ENCODE results near the gene HMGCS2. TPM values are rescaled to one million over a fixed set of nuclear protein-coding genes. Genes with fewer than 3 reads are reported as not detected.

Gene HMGCS2
- polyA plus RNA-seq, 2 of the 4 experiments (the other 2 are of a cell fraction) = not detected

DNA sequence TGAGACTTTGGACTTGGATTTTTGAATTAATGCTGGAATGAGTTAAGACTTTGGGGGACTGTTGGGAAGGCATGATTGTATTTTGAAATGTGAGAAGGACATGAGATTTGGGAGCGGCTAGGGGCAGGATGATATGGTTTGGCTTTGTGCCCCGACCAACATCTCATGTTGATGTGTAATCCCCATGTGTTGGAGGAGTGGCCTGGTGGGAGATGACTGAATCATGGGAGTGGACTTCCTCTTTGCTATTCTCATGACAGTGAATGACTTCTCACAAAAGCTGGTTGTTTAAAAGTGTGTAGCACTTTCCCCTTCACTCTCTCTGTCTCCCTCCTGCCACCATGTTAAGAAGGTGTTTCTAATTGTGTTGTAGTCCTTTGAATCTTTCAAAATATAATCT is 66.3 kb downstream of the HMGCS2 start:
- TF ChIP-seq FOSB (CRISPR knock-in tag; IDR thresholded peaks at IDR 0.05) (no peak), JUN (IDR thresholded peaks at IDR 0.05) (no peak), POLR2A (IDR thresholded peaks at IDR 0.05; ENCODE audit: low read length) (no peak), NR3C1 (IDR thresholded peaks at IDR 0.05) (no peak), GATA3 (IDR thresholded peaks at IDR 0.05; ENCODE audit: borderline replicate concordance) (no peak), FOXS1 (CRISPR knock-in tag; IDR thresholded peaks at IDR 0.05) (no peak), CEBPB (IDR thresholded peaks at IDR 0.05) (no peak)
- TF ChIP-seq, protein P1, sequence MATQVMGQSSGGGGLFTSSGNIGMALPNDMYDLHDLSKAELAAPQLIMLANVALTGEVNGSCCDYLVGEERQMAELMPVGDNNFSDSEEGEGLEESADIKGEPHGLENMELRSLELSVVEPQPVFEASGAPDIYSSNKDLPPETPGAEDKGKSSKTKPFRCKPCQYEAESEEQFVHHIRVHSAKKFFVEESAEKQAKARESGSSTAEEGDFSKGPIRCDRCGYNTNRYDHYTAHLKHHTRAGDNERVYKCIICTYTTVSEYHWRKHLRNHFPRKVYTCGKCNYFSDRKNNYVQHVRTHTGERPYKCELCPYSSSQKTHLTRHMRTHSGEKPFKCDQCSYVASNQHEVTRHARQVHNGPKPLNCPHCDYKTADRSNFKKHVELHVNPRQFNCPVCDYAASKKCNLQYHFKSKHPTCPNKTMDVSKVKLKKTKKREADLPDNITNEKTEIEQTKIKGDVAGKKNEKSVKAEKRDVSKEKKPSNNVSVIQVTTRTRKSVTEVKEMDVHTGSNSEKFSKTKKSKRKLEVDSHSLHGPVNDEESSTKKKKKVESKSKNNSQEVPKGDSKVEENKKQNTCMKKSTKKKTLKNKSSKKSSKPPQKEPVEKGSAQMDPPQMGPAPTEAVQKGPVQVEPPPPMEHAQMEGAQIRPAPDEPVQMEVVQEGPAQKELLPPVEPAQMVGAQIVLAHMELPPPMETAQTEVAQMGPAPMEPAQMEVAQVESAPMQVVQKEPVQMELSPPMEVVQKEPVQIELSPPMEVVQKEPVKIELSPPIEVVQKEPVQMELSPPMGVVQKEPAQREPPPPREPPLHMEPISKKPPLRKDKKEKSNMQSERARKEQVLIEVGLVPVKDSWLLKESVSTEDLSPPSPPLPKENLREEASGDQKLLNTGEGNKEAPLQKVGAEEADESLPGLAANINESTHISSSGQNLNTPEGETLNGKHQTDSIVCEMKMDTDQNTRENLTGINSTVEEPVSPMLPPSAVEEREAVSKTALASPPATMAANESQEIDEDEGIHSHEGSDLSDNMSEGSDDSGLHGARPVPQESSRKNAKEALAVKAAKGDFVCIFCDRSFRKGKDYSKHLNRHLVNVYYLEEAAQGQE (IDR thresholded peaks at IDR 0.05) = no peak
- ATAC-seq (no peak), DNase-seq (ENCODE audit: low read depth in 1 of 2, low spot score in 1 of 2) (peak in 1 of 2 experiments; percentile 1), FAIRE-seq (no peak)
- 40% methylated on average over 2 of the region's 2 CpGs for WGBS (ENCODE audit: missing lambda C conversion rate)
- POLR2A ChIA-PET = no interaction called here
- H3K27ac ChIP-seq = no peak overlapping the region
- 0 out of 3 replicates have a peak, but pooled peaks cover 6% of the 10 kb centered on the region for H3K9me3 ChIP-seq
- no peaks in the 10 kb centered on the region for H3K4me1 ChIP-seq
- CTCF ChIA-PET = interaction anchor here (1.9 kb wide), 1 partner anchor 28 kb away, joined by 5 read pairs; no protein-coding TSS in a partner anchor
- no peak overlapping the region for H3K4me3 ChIP-seq
- no peak overlapping the region for H3K4me2 ChIP-seq

DNA sequence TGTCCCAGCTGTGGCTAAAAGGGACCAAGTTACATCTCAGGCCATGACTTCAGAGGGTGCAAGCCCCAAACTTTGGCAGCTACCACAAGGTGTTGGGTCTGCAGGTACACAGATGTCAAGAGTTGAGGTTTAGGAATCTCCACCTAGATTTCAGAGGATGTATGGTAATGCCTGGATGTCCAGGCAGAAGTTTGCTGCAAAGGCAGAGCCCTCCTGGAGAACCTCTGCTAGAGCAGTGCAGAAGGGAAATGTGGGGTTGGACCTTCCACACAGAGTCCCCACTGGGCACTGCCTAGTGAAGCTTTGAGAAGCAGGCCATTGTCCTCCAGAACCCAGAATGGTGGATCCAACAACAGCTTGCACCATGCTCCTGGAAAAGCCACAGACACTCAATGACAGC is 67.0 kb downstream of the HMGCS2 start:
- POLR2A ChIA-PET = no interaction called here
- ATAC-seq = no peak
- 0 out of 3 replicates have a peak, but pooled peaks cover 6% of the 10 kb centered on the region for H3K9me3 ChIP-seq
- CTCF ChIA-PET = interaction anchor here (0.5 kb wide), 1 partner anchor 31 kb away, joined by 4 read pairs; no protein-coding TSS in a partner anchor
- H3K4me1 ChIP-seq = no peaks in the 10 kb centered on the region
- no peak for FAIRE-seq
- no peak overlapping the region for H3K4me2 ChIP-seq
- no peak for TF ChIP-seq PHF8 (IDR thresholded peaks at IDR 0.05; ENCODE audit: borderline replicate concordance, low read depth)
- no peak for TF ChIP-seq RCOR1 (IDR thresholded peaks at IDR 0.05; ENCODE audit: low read depth, low read length)
- TF ChIP-seq HOXB5 (CRISPR knock-in tag; IDR thresholded peaks at IDR 0.05) = no peak
- no peak for TF ChIP-seq KDM5A (IDR thresholded peaks at IDR 0.05)
- TF ChIP-seq, protein P2, sequence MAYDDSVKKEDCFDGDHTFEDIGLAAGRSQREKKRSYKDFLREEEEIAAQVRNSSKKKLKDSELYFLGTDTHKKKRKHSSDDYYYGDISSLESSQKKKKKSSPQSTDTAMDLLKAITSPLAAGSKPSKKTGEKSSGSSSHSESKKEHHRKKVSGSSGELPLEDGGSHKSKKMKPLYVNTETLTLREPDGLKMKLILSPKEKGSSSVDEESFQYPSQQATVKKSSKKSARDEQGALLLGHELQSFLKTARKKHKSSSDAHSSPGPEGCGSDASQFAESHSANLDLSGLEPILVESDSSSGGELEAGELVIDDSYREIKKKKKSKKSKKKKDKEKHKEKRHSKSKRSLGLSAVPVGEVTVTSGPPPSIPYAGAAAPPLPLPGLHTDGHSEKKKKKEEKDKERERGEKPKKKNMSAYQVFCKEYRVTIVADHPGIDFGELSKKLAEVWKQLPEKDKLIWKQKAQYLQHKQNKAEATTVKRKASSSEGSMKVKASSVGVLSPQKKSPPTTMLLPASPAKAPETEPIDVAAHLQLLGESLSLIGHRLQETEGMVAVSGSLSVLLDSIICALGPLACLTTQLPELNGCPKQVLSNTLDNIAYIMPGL (CRISPR knock-in tag; IDR thresholded peaks at IDR 0.05; ENCODE audit: borderline replicate concordance) = no peak
- DNase-seq (ENCODE audit: low read depth in 1 of 2, low spot score in 1 of 2) = no peak
- no peak overlapping the region for H3K4me3 ChIP-seq
- no peak overlapping the region for H3K27ac ChIP-seq

DNA sequence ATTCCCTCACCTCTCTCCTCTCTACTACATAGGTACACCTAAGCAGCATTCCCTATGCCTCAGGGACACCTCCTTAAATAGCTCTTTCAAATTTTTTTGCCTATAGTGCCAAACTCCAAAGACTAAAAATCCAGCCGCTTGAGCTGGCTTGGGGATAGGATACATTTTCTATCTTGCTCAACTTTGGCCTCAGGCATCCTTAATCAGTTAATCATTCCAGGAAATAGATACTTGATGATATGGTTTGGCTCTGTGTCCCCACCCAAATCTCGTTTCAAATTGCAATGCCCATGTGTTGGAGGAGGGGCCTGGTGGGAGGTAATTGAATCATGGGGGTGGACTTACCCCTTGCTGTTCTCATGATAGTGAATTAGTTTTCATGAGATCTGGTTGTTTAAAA is 68.4 kb downstream of the HMGCS2 start:
- Histone ChIP-seq H3K4me1 (no peaks in the 10 kb centered on the region), H3K4me3 (no peak overlapping the region), H3K4me2 (no peak overlapping the region), H3K9me3 (0 out of 3 replicates have a peak, but pooled peaks cover 6% of the 10 kb centered on the region), H3K27ac (no peak overlapping the region)
- WGBS (ENCODE audit: missing lambda C conversion rate) = 33% methylated on average over 2 of the region's 2 CpGs
- TF ChIP-seq MYC (IDR thresholded peaks at IDR 0.05; ENCODE audit: borderline replicate concordance, low read length) = no peak
- no peak for TF ChIP-seq EP300 (IDR thresholded peaks at IDR 0.05)
- TF ChIP-seq KDM1A (IDR thresholded peaks at IDR 0.05; ENCODE audit: low read depth) = no peak
- TF ChIP-seq, protein P2 (CRISPR knock-in tag; IDR thresholded peaks at IDR 0.05; ENCODE audit: borderline replicate concordance) = no peak
- TF ChIP-seq CHD2 (IDR thresholded peaks at IDR 0.05; ENCODE audit: low read length, partially characterized antibody) = no peak
- TF ChIP-seq CHD4 (IDR thresholded peaks at IDR 0.05; ENCODE audit: borderline replicate concordance) = no peak
- TF ChIP-seq ZC3H11A (IDR thresholded peaks at IDR 0.05) = no peak
- ChIA-PET CTCF (interaction anchor here (0.8 kb wide), 1 partner anchor 16 kb away, joined by 3 read pairs; no protein-coding TSS in a partner anchor), POLR2A (no interaction called here)
- no peak for FAIRE-seq
- DNase-seq (ENCODE audit: low read depth in 1 of 2, low spot score in 1 of 2) = no peak
- ATAC-seq = no peak

All from A549 (cell line).